HEK293T (cell line): Measurements from ENCODE around the gene SPSB4.

ENCODE experiments used
- ARNT ChIP-seq: fragments of 450-650 bp; IDR thresholded peaks from 2 replicates; pipeline ENCODE4 v1.6.1; 2017; ENCODE audit warnings: mild to moderate bottlenecking
- BHLHE40 ChIP-seq: fragments of 450-650 bp; IDR thresholded peaks from 2 replicates; pipeline ENCODE4 v1.6.1; 2016; ENCODE audit warnings: mild to moderate bottlenecking, moderate library complexity, borderline replicate concordance
- FOXA1 ChIP-seq: fragments of 450-650 bp; IDR thresholded peaks from 2 replicates; pipeline ENCODE4 v1.6.1; 2016; ENCODE audit warnings: mild to moderate bottlenecking
- FOXK2 ChIP-seq: fragments of 450-650 bp; IDR thresholded peaks from 2 replicates; pipeline ENCODE4 v1.6.1; 2016; ENCODE audit warnings: mild to moderate bottlenecking
- FOXM1 ChIP-seq: fragments of 450-650 bp; IDR thresholded peaks from 2 replicates; pipeline ENCODE4 v1.6.1; 2017; ENCODE audit warnings: mild to moderate bottlenecking, borderline replicate concordance
- TARDBP ChIP-seq: fragments of 450-650 bp; IDR thresholded peaks from 2 replicates; pipeline ENCODE4 v1.6.1; 2016
- ZNF384 ChIP-seq: fragments of 450-650 bp; IDR thresholded peaks from 2 replicates; pipeline ENCODE4 v1.6.1; 2016

- TF ChIP-seq BHLHE40 (no peak), ARNT (no peak), FOXK2 (no peak), FOXM1 (no peak), TARDBP (no peak), FOXA1 (no peak), ZNF384 (no peak)
Measured at GRCh38 chr3:141078200-141078599, 27.1 kb downstream of the SPSB4 start.
